A673 (cell line): ENCODE results near the gene CYB5RL.

Experiments used
- EZH2 ChIP-seq: fragments of 200-600 bp; sonication (generic); IDR thresholded peaks from 2 replicates; pipeline ENCODE4 v1.6.1; 2017; ENCODE audit warnings: borderline replicate concordance, low read depth, mild to moderate bottlenecking, mixed read lengths, antibody characterized with exemption, low read length; ENCODE audit not compliant: poor library complexity, severe bottlenecking
- TF ChIP-seq, protein P1 (sequence below): fragments of 300-800, 200-600 bp; sonication (generic); conservative IDR thresholded peaks from 2 replicates; pipeline ENCODE4 v1.5.1; 2017; ENCODE audit warnings: low read depth, mild to moderate bottlenecking, antibody characterized with exemption, low read length, moderate library complexity, mixed read lengths

DNA sequence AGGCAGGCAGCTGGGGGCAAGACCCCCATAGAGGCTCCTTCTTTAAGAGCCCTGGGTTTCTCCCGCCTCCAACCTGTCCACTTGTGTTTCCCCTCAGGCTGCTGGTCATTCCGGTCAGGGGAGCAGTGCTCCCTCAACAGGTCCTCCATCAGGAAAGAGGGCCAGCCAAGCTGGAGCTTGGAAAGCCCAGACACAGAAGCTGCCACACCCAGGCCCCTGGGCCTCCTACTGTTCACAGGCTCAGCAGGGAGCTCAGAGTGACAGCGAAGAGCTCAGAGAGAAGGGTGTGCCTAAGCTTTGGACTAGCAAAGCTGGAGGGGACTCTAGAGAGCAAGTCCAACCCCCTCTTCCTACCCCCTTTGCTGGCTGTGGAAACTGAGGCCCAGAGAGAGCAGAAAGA is 36.8 kb downstream of the CYB5RL start:
- TF ChIP-seq, protein P1, sequence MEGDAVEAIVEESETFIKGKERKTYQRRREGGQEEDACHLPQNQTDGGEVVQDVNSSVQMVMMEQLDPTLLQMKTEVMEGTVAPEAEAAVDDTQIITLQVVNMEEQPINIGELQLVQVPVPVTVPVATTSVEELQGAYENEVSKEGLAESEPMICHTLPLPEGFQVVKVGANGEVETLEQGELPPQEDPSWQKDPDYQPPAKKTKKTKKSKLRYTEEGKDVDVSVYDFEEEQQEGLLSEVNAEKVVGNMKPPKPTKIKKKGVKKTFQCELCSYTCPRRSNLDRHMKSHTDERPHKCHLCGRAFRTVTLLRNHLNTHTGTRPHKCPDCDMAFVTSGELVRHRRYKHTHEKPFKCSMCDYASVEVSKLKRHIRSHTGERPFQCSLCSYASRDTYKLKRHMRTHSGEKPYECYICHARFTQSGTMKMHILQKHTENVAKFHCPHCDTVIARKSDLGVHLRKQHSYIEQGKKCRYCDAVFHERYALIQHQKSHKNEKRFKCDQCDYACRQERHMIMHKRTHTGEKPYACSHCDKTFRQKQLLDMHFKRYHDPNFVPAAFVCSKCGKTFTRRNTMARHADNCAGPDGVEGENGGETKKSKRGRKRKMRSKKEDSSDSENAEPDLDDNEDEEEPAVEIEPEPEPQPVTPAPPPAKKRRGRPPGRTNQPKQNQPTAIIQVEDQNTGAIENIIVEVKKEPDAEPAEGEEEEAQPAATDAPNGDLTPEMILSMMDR, result no peak
- TF ChIP-seq EZH2, result no peak
